Liver (tissue), 3 donors: ENCODE measurements around the gene GON7.

Source experiments
- ATF3 ChIP-seq: IDR thresholded peaks from 2 replicates; pipeline ENCODE4 v1.6.1; 2016; ENCODE audit warnings: antibody characterized with exemption
- CTCF ChIP-seq: fragments of 150-350 bp; IDR thresholded peaks from 2 replicates; pipeline ENCODE4 v1.5.1; 2017; ENCODE audit warnings: improper control_type of control experiment, low read depth, low read length; ENCODE audit not compliant: missing input control
- GABPA ChIP-seq, 2 donors: IDR thresholded peaks in 1 of 2; conservative IDR thresholded peaks in 1 of 2; 2 replicates each; pipeline ENCODE4 v1.6.1; 2016; ENCODE audit warnings: antibody characterized with exemption in 2 of 2, mild to moderate bottlenecking in 1 of 2, moderate library complexity in 1 of 2
- JUND ChIP-seq, 2 donors: IDR thresholded peaks; 2 replicates each; pipeline ENCODE4 v1.6.1; 2016; ENCODE audit warnings: antibody characterized with exemption in 2 of 2
- MAX ChIP-seq: IDR thresholded peaks from 2 replicates; pipeline ENCODE4 v1.6.1; 2016; ENCODE audit warnings: antibody characterized with exemption
- RAD21 ChIP-seq, 2 donors: IDR thresholded peaks; 2 replicates each; pipeline ENCODE4 v1.6.1; 2016; ENCODE audit warnings: antibody characterized with exemption in 2 of 2, mild to moderate bottlenecking in 2 of 2
- REST ChIP-seq: IDR thresholded peaks from 2 replicates; pipeline ENCODE4 v1.6.1; 2016; ENCODE audit warnings: antibody characterized with exemption, mild to moderate bottlenecking
- SP1 ChIP-seq: IDR thresholded peaks from 2 replicates; pipeline ENCODE4 v1.6.1; 2018; ENCODE audit warnings: antibody characterized with exemption, mild to moderate bottlenecking
- TAF1 ChIP-seq: conservative IDR thresholded peaks from 2 replicates; pipeline ENCODE4 v1.6.1; 2016; ENCODE audit warnings: antibody characterized with exemption, mild to moderate bottlenecking
- YY1 ChIP-seq: IDR thresholded peaks from 2 replicates; pipeline ENCODE4 v1.6.1; 2016; ENCODE audit warnings: antibody characterized with exemption, mild to moderate bottlenecking
- donor health status: healthy.
- donor health status: healthy.

GRCh38 chr14:93232159-93232558, 25.3 kb upstream of the GON7 start:
- no peak for TF ChIP-seq CTCF
- no peak for TF ChIP-seq RAD21 (IDR thresholded peaks at IDR 0.05)
- TF ChIP-seq MAX = no peak
- TF ChIP-seq SP1 = no peak
- no peak for TF ChIP-seq ATF3
- TF ChIP-seq JUND (IDR thresholded peaks at IDR 0.05) = no peak
- TF ChIP-seq TAF1 = no peak
- TF ChIP-seq YY1 = no peak
- TF ChIP-seq GABPA (IDR thresholded peaks at IDR 0.05 in 1 of 2, conservative IDR thresholded peaks at IDR 0.05 in 1 of 2) = no peak
- no peak for TF ChIP-seq REST
